HepG2 (cell line): ENCODE measurements around the gene EPS8L3. TPM values are rescaled to one million over a fixed set of nuclear protein-coding genes. Genes with fewer than 3 reads are reported as not detected.
"Not testable (repeated sequence)": the region's sequence is repeated elsewhere in the genome, so short reads cannot be mapped to it uniquely, and the experiment has no call there.

ENCODE experiments used
- ATAC-seq: fragments of 200-7000 bp; cut with Tn5 transposase; 3 replicates; pipeline ENCODE4 v1.9.1; 2020; ENCODE audit warnings: mild to moderate bottlenecking, moderate library complexity
- BruUV-seq: library from RNA; stranded (reverse); fragments of 400-500 nt; replicated peaks from 2 replicates; lab custom pipeline; 2021; lab: Mats Ljungman, UMichigan
- CTCF ChIA-PET: fragments of 300-600 bp; formaldehyde crosslinking; extraction: SDS; loops from one replicate; lab custom pipeline; 2021; ENCODE audit warnings: low total read pairs, inconsistent platforms, low intra/inter-chr PET ratio; lab: Yijun Ruan, JAX
- POLR2A ChIA-PET: fragments of 350-600 bp; sonication (Branson Sonifier 250); formaldehyde crosslinking; loops from one replicate; lab custom pipeline; 2020; ENCODE audit warnings: antibody characterized with exemption, inconsistent platforms; lab: Yijun Ruan, JAX
- DNase-seq: peaks from one replicate; pipeline ENCODE4 v3.0.0-alpha.2; 2015; ENCODE audit warnings: low spot score
- FAIRE-seq: peaks from 3 replicates; lab custom pipeline; 2011; peaks lifted over from hg19 to GRCh38; lab: Jason Lieb, UNC
- H2AFZ ChIP-seq: one replicate; pipeline ENCODE4 v1.6.1; 2011; ENCODE audit warnings: low read length, inconsistent platforms
- H3K27ac ChIP-seq: fragments of 300-600 bp; 3 replicates; pipeline ENCODE4 v1.8.0; 2011; ENCODE audit warnings: mixed run types, mild to moderate bottlenecking, mixed read lengths, low read length, inconsistent platforms; ENCODE audit not compliant: insufficient read depth; ENCODE audit errors: extremely low read length
- H3K27me3 ChIP-seq, 2 experiments: fragments of 200-600 bp in 1 of 2; 2 replicates in 1 of 2; 3 replicates in 1 of 2; pipeline versions ENCODE4 v1.6.0 to v1.8.0; 2011; ENCODE audit warnings: low read length in 2 of 2, mild to moderate bottlenecking in 2 of 2, moderate library complexity in 2 of 2, inconsistent platforms in 1 of 2; ENCODE audit not compliant: insufficient read depth in 2 of 2, control insufficient read depth in 1 of 2
- H3K36me3 ChIP-seq, 2 experiments: fragments of 200-600 bp in 1 of 2; replicated peaks in 1 of 2; 2 replicates in 1 of 2; 3 replicates in 1 of 2; pipeline versions ENCODE4 v1.5.1 to v1.8.0; 2011; ENCODE audit warnings: low read length in 2 of 2, inconsistent platforms in 1 of 2; ENCODE audit not compliant: insufficient read depth in 2 of 2, control insufficient read depth in 1 of 2
- H3K4me1 ChIP-seq: 2 replicates; pipeline ENCODE4 v1.5.1; 2012; ENCODE audit warnings: low read length, inconsistent platforms; ENCODE audit not compliant: insufficient read depth
- H3K4me2 ChIP-seq: 2 replicates; pipeline ENCODE4 v1.6.0; 2011; ENCODE audit warnings: low read depth, low read length, inconsistent platforms
- H3K4me3 ChIP-seq, 3 experiments: fragments of 200-600 bp in 1 of 3; sonication (generic), shearing (Covaris generic) in 1 of 3; replicated peaks in 1 of 3; 2 replicates each; pipeline ENCODE4 v1.5.1; 2011 to 2016; ENCODE audit warnings: low read length in 3 of 3, inconsistent platforms in 2 of 3, low read depth in 2 of 3, mild to moderate bottlenecking in 2 of 3, control low read depth in 1 of 3, mixed read lengths in 1 of 3; ENCODE audit not compliant: insufficient read depth in 1 of 3
- H3K79me2 ChIP-seq: one replicate; pipeline ENCODE4 v1.6.1; 2011; ENCODE audit warnings: low read length, inconsistent platforms; ENCODE audit not compliant: insufficient read depth
- H3K9ac ChIP-seq: 2 replicates; pipeline ENCODE4 v1.6.0; 2011; ENCODE audit warnings: mild to moderate bottlenecking, low read depth, low read length, inconsistent platforms; ENCODE audit not compliant: insufficient read depth
- H3K9me3 ChIP-seq: 2 replicates; pipeline ENCODE4 v1.5.1; 2012; ENCODE audit warnings: mild to moderate bottlenecking, low read length
- H4K20me1 ChIP-seq: 2 replicates; pipeline ENCODE4 v1.6.0; 2011; ENCODE audit warnings: inconsistent platforms, mild to moderate bottlenecking, low read length, moderate library complexity; ENCODE audit not compliant: insufficient read depth
- JUNB ChIP-seq: sonication (generic); formaldehyde crosslinking; IDR thresholded peaks from 2 replicates; pipeline ENCODE4 v1.8.0; 2022; ENCODE audit warnings: missing genetic modification reagents, mild to moderate bottlenecking, borderline replicate concordance
- PTBP1 ChIP-seq: fragments of 200-400 bp; formaldehyde crosslinking; IDR thresholded peaks from 2 replicates; pipeline ENCODE4 v1.6.1; 2018; ENCODE audit warnings: low read length, low read depth; ENCODE audit not compliant: poor library complexity, severe bottlenecking
- REL ChIP-seq: sonication (generic); formaldehyde crosslinking; conservative IDR thresholded peaks from 2 replicates; pipeline ENCODE4 v1.8.0; 2022; ENCODE audit warnings: mild to moderate bottlenecking, missing genetic modification reagents, moderate library complexity
- ZNF607 ChIP-seq: sonication (generic); formaldehyde crosslinking; IDR thresholded peaks from 2 replicates; pipeline ENCODE4 v1.5.1; 2020; ENCODE audit warnings: missing genetic modification reagents, mild to moderate bottlenecking, borderline replicate concordance
- WGBS: methylation state at CpG from one replicate; pipeline ENCODE4 v1.1.6; 2017; ENCODE audit warnings: low lambda C conversion rate; 5-methylcytosine and 5-hydroxymethylcytosine counted together
- in situ Hi-C: cut with HindIII; loops from 2 replicates; pipeline ENCODE4 v1.10.0; 2017; ENCODE audit warnings: low pct_unique_long_range_greater_than_20kb; ENCODE audit not compliant: extremely low pct_ligation_motif_present
- intact Hi-C: fragments of 100-400 bp; cut with micrococcal nuclease; formaldehyde crosslinking; loops from one replicate; pipeline ENCODE4 v1.10.0; 2022; ENCODE audit not compliant: unreplicated experiment
- polyA plus RNA-seq, 8 experiments: library from polyadenylated mRNA; depleted of rRNA in 3 of 8; stranded (reverse) in 7 of 8; unstranded in 1 of 8; fragments of >200 nt; fragmentation: Illumina TruSeq in 4 of 8; extraction: Trizol in 4 of 8; gene quantifications; 2 replicates each; pipeline versions ENCODE4 v1.2.1 to v1.2.3, GENCODE V29; 2011 to 2016; ENCODE audit warnings: low read depth in 4 of 8, missing spikeins in 1 of 8, mixed read lengths in 1 of 8; ENCODE audit not compliant: insufficient read depth in 1 of 8
- total RNA-seq, 5 experiments: library from RNA; depleted of rRNA; stranded (reverse); fragments of >200 nt; fragmentation: Illumina TruSeq; extraction: Trizol; gene quantifications; 2 replicates each; pipeline ENCODE4 v1.2.3, GENCODE V29; 2016; ENCODE audit warnings: low read depth in 1 of 5
- TF ChIP-seq, protein P1 (sequence below): sonication (generic); formaldehyde crosslinking; conservative IDR thresholded peaks from 2 replicates; pipeline ENCODE4 v1.4.0; 2020; ENCODE audit warnings: missing genetic modification reagents
- TF ChIP-seq, protein P2 (sequence below): sonication (generic); formaldehyde crosslinking; IDR thresholded peaks from 2 replicates; pipeline ENCODE4 v1.5.0; 2020; ENCODE audit warnings: missing genetic modification reagents

The EPS8L3 gene
- total and polyA plus RNA-seq, 2 of the 13 experiments (the other 11 are each of a cell fraction or from before 2014, with no cell fraction given), result 18.2 to 106 TPM

- Histone ChIP-seq H4K20me1 (no peaks in the 10 kb centered on the region), H3K4me2 (no peak overlapping the region), H2AFZ (no peak overlapping the region), H3K9me3 (no peaks in the 10 kb centered on the region), H3K9ac (no peak overlapping the region), H3K4me3 (no peak overlapping the region), H3K79me2 (no peaks in the 10 kb centered on the region), H3K27me3 (0 out of 5 replicates have a peak, but pooled peaks cover 2 to 6% of the 10 kb centered on the region in 2 experiments), H3K27ac (no peak overlapping the region), H3K4me1 (peaks cover 8% of the 10 kb centered on the region), H3K36me3 (no peaks in the 10 kb centered on the region)
- TF ChIP-seq PTBP1 (no peak), ZNF607 (CRISPR knock-in tag) (no peak), JUNB (no peak), REL (no peak)
- TF ChIP-seq, protein P1, sequence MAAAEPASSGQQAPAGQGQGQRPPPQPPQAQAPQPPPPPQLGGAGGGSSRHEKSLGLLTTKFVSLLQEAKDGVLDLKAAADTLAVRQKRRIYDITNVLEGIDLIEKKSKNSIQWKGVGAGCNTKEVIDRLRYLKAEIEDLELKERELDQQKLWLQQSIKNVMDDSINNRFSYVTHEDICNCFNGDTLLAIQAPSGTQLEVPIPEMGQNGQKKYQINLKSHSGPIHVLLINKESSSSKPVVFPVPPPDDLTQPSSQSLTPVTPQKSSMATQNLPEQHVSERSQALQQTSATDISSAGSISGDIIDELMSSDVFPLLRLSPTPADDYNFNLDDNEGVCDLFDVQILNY (CRISPR knock-in tag), result no peak
- TF ChIP-seq, protein P2, sequence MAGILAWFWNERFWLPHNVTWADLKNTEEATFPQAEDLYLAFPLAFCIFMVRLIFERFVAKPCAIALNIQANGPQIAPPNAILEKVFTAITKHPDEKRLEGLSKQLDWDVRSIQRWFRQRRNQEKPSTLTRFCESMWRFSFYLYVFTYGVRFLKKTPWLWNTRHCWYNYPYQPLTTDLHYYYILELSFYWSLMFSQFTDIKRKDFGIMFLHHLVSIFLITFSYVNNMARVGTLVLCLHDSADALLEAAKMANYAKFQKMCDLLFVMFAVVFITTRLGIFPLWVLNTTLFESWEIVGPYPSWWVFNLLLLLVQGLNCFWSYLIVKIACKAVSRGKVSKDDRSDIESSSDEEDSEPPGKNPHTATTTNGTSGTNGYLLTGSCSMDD, result no peak
- in situ Hi-C loops, result no loop called here
- DNase-seq (no peak), ATAC-seq (no peak), FAIRE-seq (no peak)
- intact Hi-C loops, result no loop called here
- WGBS, result 0% methylated on average over 1 of the region's 1 CpG
- CTCF ChIA-PET, result no interaction called here
- no TSS peak for BruUV-seq
- POLR2A ChIA-PET, result interaction anchor here (0.5 kb wide), 1 partner anchor 39 kb away, joined by 3 read pairs; no protein-coding TSS in a partner anchor
These were observed 35.7 kb upstream of the EPS8L3 start for GRCh38 chr1:109799445-109799844.

- BruUV-seq, POLR2A ChIA-PET, H3K36me3 ChIP-seq, FAIRE-seq, H3K27ac ChIP-seq, H3K9me3 ChIP-seq, H3K9ac ChIP-seq, CTCF ChIA-PET, H3K4me2 ChIP-seq, H3K79me2 ChIP-seq, H3K27me3 ChIP-seq, ATAC-seq, in situ Hi-C loops, H2AFZ ChIP-seq, H4K20me1 ChIP-seq, H3K4me3 ChIP-seq, DNase-seq: not testable (repeated sequence)
- H3K4me1 ChIP-seq, result peaks cover 30% of the 10 kb centered on the region
- WGBS, result 80% methylated on average over 5 of the region's 5 CpGs
- intact Hi-C loops, result loop anchor here (2.0 kb wide), 1 partner anchor 26 kb away; no protein-coding TSS in a partner anchor
These were observed 33.5 kb upstream of the EPS8L3 start for GRCh38 chr1:109797303-109797595.
